CD4-positive, alpha-beta T cell treated with Interleukin-15 for 1 hour (primary cell): ENCODE results near the gene COL11A2.
"Not testable (repeated sequence)": the region's sequence is repeated elsewhere in the genome, so short reads cannot be mapped to it uniquely, and the experiment has no call there.

Source experiments
- DNase-seq: peaks from one replicate; pipeline ENCODE4 v3.0.0-alpha.2; 2020

The COL11A2 gene

DNA sequence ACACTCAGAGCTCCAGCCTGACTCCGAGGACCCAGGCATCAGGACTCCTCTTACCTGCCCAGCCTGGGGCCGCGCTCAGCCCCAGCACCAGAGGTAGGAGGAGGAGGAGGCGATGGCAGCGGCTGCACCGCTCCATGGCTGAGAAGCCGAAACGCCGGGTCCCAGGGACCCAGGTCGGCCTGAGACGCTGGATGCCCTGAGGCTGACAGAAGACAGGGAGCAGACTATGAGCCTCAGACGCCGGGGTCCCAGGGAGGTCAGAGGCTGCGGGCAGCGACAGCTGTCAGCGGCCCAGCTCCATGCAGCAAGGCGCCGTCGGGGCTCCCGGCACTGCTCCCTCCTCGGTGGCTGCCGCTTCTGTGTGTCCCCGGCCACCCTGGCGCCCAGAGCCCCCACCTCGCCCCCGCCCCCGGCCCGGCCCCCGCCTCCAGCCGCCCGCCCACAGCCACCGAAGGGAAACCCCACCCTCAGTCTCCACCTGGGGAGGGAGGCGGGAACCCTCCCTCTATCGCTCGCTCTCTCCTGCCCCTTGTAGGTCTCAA, at the start of gene COL11A2:
Gene COL11A2, minus strand, starts transcription at position 363 of the 542 bp plus-strand sequence. Its CDS starts 227 bp downstream, at position 136.
- peak; percentile 28 for DNase-seq

DNA sequence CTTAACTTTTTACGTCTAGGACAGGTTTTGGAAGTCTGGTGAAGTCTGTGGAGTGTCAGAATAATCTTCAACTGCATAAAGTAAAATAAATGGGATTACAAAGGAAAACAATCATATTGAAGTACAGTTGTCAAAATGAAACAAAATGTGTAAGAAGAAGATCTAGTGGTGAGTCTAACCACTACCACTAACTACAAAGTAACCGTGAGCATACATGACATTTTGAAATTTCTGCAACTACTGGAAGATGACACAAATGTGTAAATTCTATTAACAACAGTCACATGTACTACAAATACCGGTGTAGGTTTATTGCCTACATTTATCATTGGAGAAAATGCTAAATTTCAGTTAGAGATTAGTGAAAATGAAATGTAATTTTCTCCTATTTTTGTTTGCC, 49.7 kb upstream of the COL11A2 start:
- no peak for DNase-seq

DNA sequence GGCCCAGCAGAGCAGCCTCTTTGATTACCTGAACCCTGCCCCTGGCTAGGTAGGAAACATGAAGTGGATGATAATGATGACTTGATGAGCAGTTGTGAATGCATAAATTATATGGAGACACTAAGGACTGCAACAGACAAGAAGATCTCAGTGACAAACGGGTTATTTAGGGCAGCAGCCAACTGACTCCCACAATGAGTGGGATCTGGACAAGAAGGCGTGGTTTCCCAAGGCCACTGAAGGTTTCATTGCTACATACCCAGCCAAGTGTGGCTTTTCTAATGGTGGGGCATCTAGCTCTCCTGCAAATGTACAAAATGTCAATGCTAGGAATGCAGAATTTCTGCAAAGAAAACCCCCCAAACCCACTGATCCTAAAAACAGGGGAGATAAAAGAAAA, 45.5 kb upstream of the COL11A2 start:
- no peak for DNase-seq

DNA sequence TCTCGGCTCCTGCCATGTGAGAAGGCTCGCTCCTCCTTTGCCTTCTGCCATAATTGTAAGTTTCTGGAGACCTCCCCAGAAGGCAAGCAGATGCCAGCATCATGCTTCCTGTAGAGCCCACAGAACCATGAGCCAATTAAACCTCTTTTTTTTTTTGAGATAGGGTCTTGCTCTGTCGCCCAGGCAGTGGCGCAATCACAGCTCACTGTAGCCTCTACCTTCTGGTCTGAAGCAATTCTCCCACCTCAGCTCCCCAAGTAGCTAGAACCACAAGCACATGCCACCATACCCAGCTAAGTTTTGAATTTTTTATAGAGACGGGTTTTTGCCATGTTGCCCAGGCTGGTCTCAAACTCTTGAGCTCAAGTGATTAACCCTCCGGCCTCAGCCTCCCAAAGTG, 44.6 kb upstream of the COL11A2 start:
- no peak for DNase-seq

DNA sequence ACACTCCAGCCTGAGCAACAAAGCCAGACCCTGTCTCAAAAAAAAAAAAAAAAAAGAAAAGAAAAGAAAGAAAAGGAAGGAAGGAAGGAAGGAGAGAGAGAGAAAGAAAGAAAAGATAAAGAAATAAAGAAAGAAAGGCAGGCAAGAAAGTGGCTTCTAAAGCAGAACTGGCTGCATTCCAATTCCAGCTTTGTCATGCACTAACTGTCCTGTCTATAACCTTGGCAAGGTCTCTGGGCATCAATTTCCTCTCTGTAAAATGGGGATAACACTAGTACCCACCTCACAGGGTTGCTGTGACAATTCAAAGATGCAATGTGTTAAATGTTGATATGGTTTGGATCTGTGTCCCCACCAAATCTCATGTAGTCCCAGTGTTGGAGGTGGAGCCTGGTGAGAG, 44.1 kb upstream of the COL11A2 start:
- DNase-seq: no peak

DNA sequence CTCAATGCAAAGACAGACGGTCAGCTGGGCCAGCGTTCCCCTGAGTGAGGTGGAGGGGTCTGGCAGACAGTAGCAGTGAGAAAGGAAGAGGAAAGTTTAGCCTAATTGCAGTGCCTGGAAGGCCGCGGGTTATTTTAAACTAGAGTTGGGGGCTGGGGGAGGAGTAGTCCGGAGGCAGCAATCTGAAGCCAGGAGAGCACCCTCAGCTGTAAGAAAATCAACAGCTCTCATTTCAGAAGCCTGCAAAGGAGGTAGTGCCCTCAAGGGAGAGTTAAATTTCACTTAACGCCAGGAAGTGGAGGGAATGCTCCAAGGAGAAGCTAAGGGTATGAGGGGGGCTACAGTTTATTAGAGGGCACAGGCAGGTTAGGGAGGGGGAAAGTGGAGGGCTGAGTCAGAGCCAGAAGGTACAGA, 43.0 kb upstream of the COL11A2 start:
- DNase-seq: no peak

DNA sequence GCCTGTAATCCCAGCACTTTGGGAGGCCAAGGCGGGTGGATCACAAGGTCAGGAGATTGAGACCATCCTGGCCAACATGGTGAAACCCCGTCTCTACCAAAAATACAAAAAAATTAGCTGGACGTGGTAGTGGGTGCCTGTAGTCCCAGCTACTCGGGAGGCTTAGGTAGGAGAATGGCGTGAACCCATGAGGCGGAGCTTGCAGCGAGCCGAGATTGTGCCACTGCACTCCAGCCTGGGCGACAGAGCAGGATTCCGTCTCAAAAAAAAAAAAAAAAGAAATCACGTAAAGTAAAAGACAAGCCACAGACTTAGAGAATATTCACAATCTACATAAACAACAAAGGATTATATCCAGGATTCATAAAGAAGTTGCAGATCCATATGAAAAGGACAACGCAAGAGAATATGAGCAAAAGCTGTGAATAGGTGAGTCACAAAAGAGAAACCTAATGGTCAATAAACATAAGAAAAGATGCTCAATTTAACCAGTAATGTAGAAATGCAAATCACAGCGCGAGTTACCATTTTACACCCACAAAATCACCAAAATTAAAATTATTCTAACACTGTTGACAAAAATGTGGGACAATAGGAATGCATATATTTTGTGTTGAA, 34.3 kb upstream of the COL11A2 start:
- not testable (repeated sequence) for DNase-seq

DNA sequence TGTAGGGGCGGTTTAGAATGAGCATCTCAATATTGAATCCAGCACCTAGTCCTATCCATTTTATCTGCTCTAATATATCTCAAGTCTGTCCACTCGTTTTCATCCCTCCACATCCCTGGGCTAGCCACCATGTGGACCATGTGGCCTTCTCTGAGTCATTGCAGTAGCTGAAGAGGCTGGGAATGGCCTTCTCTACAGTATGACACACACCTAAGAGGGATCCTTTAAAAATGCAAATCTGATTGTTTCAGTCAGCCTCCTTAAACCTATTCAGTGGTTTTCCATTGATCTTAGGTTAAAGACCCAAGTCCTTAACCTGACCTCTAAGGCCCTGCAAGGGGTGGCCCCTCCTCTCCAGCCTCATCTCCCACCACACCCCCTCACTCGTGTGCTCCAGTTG, 25.4 kb upstream of the COL11A2 start:
- DNase-seq: no peak

DNA sequence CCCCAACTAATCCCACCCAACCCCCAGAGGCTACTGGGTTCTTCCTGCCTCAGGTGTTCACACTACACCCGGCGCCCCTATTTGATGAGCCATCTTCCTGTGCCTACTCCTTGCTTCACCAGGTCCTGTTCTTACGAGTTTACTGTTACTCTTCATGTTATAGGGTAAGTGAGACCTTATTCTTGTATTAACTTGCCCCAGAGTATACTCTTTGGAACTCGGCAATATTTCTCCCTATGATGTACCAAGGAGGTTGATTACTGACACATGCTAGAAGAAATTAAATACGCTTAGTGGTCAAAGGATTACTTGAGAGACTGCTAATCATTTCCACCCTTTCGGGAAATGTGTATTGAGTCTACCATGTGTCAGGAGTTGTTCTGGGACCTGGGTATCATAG, 25.0 kb upstream of the COL11A2 start:
- no peak for DNase-seq

DNA sequence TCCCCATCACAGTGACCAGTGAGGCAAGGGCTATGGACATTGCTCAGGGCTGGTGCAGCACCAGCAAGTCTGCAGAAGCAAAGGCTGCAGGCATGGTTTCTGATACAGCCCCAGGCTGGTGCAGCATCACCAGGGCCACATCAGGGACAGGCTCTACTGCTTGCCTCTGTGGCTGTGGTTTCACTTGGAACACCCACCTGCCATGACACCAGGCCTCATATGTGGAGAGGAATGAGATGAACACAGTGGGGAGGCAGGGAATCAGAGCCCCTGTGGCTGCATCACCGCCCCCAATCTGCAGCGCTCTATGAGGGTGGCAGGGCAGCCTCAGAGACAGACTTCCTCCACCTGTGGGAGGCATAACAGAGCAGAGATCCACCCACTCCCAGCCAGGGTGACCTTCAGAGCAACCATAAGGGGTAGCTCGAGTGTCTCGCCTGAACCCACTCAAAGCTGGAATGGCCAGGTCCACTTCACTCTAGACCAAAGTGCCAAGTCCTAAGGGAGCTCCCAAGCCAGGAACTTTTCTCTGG, 23.9 kb upstream of the COL11A2 start:
- no peak for DNase-seq

DNA sequence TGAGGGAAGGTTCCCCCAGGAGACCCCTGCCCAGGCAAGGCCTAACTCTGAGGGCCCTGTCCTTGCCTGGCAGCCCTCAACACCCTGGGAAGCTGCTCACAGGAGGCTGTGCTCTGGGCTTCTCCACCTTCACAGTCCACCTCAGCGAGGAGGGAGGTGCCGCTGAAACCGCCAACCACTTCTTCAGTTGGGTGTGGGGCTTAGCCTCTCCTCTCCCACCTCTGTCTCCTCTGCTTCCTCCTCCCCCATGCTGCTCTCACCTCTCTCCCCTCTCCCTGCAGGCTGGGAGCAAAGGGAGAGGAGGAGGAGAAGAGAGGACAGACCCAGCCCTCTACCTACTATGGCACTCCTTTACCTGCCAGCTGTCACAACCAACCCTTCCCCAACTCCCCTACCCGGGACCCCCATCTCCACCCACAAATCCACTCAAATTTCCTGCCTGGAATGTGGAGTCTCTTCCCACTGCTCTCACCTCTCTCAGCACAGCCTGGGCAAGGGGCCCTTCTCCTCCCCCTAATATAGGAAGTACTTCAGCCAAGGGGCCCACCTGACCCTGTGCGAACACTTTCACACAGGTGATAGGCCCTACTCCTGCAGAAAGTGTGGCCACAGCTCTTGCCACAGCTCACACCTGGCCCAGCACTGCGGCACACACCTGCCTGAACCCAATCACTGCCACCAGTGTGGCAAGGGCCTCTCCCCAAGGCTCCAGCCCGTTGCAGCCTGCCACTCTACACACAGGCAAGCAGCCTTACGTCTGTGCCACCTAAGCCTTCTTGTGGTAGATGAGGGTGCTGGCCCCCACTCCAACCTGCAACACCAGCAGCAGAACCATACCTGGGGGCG, 23.2 kb upstream of the COL11A2 start:
- no peak for DNase-seq

DNA sequence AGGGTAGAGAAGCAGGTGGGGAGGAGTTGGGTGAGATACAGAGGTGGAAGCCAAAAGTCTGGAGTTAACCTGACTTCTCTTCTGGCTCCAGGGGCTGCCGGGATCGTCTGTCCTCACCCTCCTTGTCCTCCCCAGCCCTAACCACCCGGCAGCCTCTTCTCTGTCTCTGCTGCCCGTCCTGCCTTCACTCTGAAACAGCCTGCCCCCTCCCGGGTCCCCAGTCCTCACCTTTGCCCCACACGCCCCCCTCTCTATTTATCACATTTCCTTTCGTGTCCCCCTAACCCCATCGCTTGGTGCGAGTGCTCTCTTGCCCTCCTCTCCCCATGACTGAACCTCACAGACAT, 21.7 kb upstream of the COL11A2 start:
- DNase-seq: no peak

DNA sequence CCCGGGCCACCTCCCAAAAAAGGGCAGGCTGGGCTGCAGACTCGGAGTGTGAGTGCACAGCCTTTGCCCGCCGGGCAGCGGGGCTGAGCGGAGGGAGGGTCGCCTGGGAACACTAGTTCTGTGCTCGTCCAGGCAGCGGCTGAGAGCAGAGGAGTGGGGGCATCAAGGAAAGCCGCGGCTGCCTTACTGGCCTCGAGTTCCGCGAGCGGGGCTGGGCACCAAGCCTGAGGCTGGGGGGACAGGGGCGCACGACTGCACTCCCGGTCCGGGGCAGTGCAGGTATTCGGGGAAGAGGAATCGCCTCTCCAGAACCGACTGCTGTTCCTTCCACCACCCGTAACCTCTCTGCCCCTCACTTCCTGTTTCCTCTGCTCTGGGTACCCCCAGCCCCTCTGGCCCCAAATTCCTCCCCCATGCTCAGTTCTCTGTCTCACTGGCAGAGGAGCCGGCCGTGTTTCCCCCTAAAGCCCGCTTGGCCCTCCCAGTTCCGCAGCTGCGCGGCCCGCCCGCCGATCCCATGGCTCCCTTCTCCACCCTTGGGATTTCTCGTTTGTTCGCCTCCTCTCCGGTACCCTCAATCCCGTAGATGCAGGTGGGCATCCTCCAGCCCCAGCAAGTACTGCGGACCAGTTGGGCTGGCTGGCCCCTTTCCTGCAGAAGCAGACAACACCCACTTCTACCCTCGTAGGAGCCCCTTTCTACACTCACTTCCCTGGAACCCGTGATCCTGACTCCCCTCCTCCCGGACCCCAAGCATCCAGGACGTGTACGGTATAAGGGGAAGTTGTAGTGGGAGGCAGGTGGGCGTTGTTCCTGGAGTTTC, 21.1 kb upstream of the COL11A2 start:
- DNase-seq: no peak

DNA sequence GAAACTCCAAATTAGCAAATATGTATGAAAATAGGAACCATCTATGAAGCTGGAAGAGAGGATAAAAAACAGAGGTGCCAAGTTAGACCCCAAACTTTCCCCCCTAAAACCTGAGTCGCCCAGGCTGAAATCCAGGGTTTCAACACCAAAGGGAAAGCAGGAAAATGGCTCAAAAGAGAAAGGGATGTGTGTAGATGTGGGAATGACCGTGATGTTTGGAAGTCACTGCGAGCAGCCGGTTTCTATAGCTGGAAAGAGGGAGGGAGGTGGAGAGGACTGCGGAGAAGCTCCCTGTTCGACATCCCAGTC, 20.5 kb upstream of the COL11A2 start:
- no peak for DNase-seq

DNA sequence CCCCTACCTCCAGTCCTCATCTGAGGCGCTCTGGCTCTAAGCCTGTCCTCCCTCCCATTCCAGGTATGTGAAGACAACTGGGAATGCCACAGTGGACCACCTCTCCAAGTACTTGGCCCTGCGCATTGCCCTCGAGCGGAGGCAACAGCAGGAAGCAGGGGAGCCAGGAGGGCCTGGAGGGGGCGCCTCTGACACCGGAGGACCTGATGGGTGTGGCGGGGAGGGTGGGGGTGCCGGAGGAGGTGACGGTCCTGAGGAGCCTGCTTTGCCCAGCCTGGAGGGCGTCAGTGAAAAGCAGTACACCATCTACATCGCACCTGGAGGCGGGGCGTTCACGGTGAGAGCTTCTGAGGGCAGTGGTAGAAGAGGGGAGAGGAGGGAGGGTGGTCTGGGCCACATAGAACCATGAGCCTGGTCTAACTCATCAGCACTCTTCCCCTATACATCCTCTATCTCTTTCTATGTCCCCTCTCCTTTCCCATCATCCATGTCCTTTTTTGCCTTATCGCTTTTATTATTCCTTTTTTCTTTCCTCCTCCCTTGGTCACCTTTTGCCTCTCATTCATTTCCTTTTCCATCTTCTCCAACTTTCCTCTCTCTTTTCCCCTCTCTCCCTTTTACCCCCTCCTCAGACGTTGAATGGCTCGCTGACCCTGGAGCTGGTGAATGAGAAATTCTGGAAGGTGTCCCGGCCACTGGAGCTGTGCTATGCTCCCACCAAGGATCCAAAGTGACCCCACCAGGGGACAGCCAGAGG, 19.6 kb upstream of the COL11A2 start:
- DNase-seq: no peak

DNA sequence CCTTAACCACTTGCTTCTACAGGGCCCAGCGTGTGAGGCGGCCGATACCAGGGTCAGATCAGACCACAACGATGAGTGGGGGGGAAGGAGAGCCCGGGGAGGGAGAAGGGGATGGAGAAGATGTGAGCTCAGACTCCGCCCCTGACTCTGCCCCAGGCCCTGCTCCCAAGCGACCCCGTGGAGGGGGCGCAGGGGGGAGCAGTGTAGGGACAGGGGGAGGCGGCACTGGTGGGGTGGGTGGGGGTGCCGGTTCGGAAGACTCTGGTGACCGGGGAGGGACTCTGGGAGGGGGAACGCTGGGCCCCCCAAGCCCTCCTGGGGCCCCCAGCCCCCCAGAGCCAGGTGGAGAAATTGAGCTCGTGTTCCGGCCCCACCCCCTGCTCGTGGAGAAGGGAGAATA, 18.9 kb upstream of the COL11A2 start:
- DNase-seq: no peak

DNA sequence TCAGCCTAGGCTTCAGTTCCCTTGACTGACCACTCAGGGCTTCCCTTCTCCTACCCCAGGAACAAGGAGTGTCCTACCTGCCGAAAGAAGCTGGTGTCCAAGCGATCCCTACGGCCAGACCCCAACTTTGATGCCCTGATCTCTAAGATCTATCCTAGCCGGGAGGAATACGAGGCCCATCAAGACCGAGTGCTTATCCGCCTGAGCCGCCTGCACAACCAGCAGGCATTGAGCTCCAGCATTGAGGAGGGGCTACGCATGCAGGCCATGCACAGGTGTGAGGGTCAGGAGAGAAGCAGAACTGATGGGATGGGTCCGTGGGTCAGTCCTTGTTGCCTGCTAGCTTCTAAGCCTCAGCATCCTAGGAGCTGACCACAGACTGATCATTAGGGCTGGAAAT, 17.6 kb upstream of the COL11A2 start:
- DNase-seq: no peak

DNA sequence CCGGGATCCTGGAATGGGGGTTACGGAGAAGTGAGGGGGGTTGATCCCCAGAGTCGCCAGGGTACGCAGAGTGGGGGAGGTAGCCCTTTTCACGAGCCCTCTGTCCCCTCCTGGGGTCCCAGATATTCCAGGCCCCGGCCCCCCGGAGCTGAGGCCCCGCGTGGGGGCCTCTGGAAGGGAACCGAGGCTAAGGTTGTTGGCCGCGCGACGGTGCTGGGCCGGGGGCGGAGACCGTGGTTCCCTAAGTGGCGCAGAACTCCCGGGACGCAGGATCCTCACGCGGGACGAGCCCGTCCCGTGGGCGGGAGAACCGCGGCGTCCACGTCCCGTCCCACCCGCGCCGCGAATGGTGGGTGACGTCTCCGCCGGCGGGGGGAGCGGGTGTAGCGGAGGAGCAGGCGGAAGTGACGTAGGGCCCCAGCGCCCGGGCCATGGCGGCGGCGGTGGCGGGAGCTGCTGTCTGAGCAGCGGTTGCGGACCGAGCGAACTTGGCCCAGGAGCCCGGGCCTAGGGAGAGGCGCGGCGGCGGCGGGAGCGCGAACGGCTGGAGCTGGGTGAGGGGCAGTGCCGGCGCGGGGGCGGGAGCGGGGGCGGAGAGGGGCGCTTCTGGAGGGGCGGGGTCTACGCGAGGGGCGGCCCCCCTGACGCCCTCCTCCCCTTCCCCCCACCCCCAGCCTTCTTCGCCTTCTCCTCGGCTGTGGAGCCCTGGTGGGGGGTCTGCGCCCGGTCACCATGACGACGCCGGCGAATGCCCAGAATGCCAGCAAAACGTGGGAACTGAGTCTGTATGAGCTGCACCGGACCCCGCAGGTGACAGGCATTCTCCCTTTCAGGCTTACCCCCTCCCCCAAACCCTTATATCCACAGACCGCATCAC, 16.1 kb upstream of the COL11A2 start, which contains the start of gene RING1:
Gene RING1, plus strand, starts transcription at position 410 of the 877 bp plus-strand sequence. Its CDS starts 323 bp downstream, at position 733.
- peak; percentile 88 for DNase-seq

DNA sequence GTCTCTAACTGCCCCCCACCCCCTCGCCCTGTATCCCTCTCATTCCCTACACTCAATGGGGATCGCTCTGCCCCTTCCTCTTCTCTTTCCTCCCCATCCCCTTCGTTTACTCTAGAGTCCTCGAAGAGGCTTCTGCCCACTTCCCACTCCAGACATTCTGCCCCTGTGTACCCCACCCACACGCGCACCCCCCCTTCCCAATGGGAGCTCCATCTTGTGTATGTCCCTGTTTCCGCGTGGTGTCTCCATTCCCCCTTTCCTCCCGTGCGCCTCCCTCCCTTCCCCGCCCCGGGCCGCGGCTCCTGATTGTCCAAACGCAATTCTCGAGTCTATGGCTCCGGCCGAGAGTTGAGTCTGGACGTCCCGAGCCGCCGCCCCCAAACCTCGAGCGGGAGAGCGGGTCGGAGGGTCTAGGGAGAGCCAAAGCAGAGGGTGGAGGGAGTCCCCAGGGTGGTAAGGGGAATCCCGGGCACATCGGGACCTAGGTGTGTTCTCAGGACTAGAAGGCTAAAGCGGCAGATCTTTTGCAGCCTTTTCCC, 15.4 kb upstream of the COL11A2 start:
- no peak for DNase-seq

DNA sequence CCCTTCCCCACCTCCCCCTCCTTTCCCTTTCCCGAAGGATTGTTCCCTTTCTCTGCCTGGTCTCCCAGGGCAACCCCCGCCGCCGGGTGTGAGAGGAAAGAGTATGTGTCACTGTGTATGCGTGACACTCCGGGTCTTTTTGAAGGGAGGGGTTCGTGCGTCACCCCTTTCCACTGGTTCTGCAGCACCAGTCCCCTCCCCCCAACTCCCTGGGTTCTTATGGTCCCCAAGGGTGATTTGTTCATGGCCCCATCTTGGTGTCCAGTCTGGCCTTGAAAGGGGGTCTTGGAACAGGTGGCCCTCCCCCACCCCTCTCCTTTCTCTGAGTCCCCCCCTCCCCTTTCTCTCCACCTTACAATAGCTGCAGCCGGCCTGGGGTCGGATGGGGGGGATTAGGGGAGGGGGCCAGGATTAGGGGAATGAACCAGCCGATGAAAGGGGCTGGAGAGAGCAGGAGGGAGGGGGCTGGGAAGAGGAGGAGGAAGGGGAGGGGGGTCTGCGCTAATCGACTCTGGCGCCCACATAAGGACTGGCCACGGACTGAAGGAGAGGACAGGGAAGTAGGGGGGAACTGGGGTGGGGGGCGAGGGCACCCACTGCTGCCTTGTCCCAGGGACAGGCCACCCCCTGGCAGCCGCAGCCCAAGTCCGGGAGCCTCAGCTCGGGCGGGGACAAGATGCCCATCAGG, 14.7 kb upstream of the COL11A2 start:
- DNase-seq: no peak
